SK-N-SH treated with all-trans-retinoic acid at 6 μM for 48 hours (cell line): ENCODE data around the gene ABL2.
"Not testable (repeated sequence)": the region's sequence is repeated elsewhere in the genome, so short reads cannot be mapped to it uniquely, and the experiment has no call there.

Source experiments
- BACH2 ChIP-seq: fragments of 250-450 bp; sonication (Bioruptor Pico); IDR thresholded peaks from 2 replicates; pipeline ENCODE4 v1.9.0; 2021; ENCODE audit warnings: mild to moderate bottlenecking, borderline replicate concordance
- RARB ChIP-seq: fragments of 250-450 bp; sonication (Bioruptor Pico); IDR thresholded peaks from 2 replicates; pipeline ENCODE4 v1.8.0; 2021; ENCODE audit warnings: mild to moderate bottlenecking, moderate library complexity
- TOX ChIP-seq: fragments of 250-450 bp; sonication (Bioruptor Pico); IDR thresholded peaks from 2 replicates; pipeline ENCODE4 v1.8.0; 2021; ENCODE audit warnings: mild to moderate bottlenecking, moderate library complexity, borderline replicate concordance
- TSHZ2 ChIP-seq: fragments of 250-450 bp; sonication (Bioruptor Pico); IDR thresholded peaks from 2 replicates; pipeline ENCODE4 v1.5.0; 2020; ENCODE audit warnings: mild to moderate bottlenecking, moderate library complexity
- ZC3H10 ChIP-seq: fragments of 250-450 bp; sonication (Bioruptor Pico); IDR thresholded peaks from 2 replicates; pipeline ENCODE4 v1.5.1; 2021; ENCODE audit warnings: mild to moderate bottlenecking, moderate library complexity
- ZNF565 ChIP-seq: fragments of 450-650 bp; formaldehyde crosslinking; conservative IDR thresholded peaks from 2 replicates; pipeline ENCODE4 v1.5.0; 2020; ENCODE audit warnings: low read depth, mild to moderate bottlenecking, moderate library complexity

- TF ChIP-seq ZNF565; RARB (CRISPR knock-in tag); BACH2 (CRISPR knock-in tag); ZC3H10 (CRISPR knock-in tag); TSHZ2 (CRISPR knock-in tag); TOX (CRISPR knock-in tag): not testable (repeated sequence)
Observed at GRCh38 chr1:179170468-179170770, 59.1 kb downstream of the ABL2 start.
